Endothelial cell of umbilical vein (primary cell): ENCODE measurements around the gene MEF2A. TPM values are rescaled to one million over a fixed set of nuclear protein-coding genes. Genes with fewer than 3 reads are reported as not detected.

Experiments used
- BruUV-seq: library from RNA; stranded (reverse); fragments of 400-500 nt; replicated peaks from 2 replicates; lab custom pipeline; 2021; lab: Mats Ljungman, UMichigan
- CTCF ChIA-PET: fragments of 300-600, 350-600 bp; sonication (Branson Sonifier 250); formaldehyde crosslinking; loops from one replicate; lab custom pipeline; 2021; ENCODE audit warnings: antibody characterized with exemption, inconsistent platforms; lab: Charles Lee
- POLR2A ChIA-PET: fragments of 300-600, 350-600 bp; sonication (Branson Sonifier 250); formaldehyde crosslinking; loops from one replicate; lab custom pipeline; 2021; ENCODE audit warnings: antibody characterized with exemption, inconsistent platforms; lab: Charles Lee
- DNase-seq: peaks from one replicate; pipeline ENCODE4 v3.0.0-alpha.2; 2011; ENCODE audit warnings: low read depth, low spot score
- FAIRE-seq: peaks from 2 replicates; lab custom pipeline; 2011; peaks lifted over from hg19 to GRCh38; lab: Jason Lieb, UNC
- H2AFZ ChIP-seq: 2 replicates; pipeline ENCODE4 v1.6.0; 2012; ENCODE audit warnings: low read depth, low read length, control low read depth, inconsistent platforms
- H3K27ac ChIP-seq: 2 replicates; pipeline ENCODE4 v1.5.1; 2011; ENCODE audit warnings: low read depth, mild to moderate bottlenecking, control low read depth, low read length, moderate library complexity; ENCODE audit not compliant: insufficient read depth
- H3K27me3 ChIP-seq, 2 experiments: 2 replicates each; pipeline versions ENCODE4 v1.6.0 to v1.6.1; 2011; ENCODE audit warnings: low read length in 2 of 2, mixed read lengths in 1 of 2; ENCODE audit not compliant: control insufficient read depth in 2 of 2, insufficient read depth in 2 of 2
- H3K36me3 ChIP-seq, 2 experiments: 2 replicates in 1 of 2; 3 replicates in 1 of 2; pipeline ENCODE4 v1.5.1; 2011; ENCODE audit warnings: low read length in 2 of 2, mild to moderate bottlenecking in 1 of 2, moderate library complexity in 1 of 2; ENCODE audit not compliant: control insufficient read depth in 2 of 2, insufficient read depth in 2 of 2; ENCODE audit errors: extremely low read depth in 1 of 2
- H3K4me1 ChIP-seq: 3 replicates; pipeline ENCODE4 v1.5.1; 2011; ENCODE audit warnings: mild to moderate bottlenecking, low read length; ENCODE audit not compliant: control insufficient read depth, insufficient read depth; ENCODE audit errors: extremely low read depth
- H3K4me2 ChIP-seq: 2 replicates; pipeline ENCODE4 v1.6.1; 2011; ENCODE audit warnings: low read length, control low read depth, mixed read lengths; ENCODE audit not compliant: insufficient read depth
- H3K4me3 ChIP-seq, 3 experiments: fragments of 200-600 bp in 1 of 3; sonication (generic), shearing (Covaris generic) in 1 of 3; replicated peaks in 1 of 3; 2 replicates each; pipeline ENCODE4 v1.5.1; 2011 to 2016; ENCODE audit warnings: control low read depth in 3 of 3, low read length in 3 of 3, mild to moderate bottlenecking in 2 of 3, inconsistent platforms in 1 of 3, low read depth in 1 of 3, moderate library complexity in 1 of 3; ENCODE audit not compliant: insufficient read depth in 1 of 3
- H3K79me2 ChIP-seq: 2 replicates; pipeline ENCODE4 v1.6.0; 2012; ENCODE audit warnings: low read length, inconsistent platforms; ENCODE audit not compliant: control insufficient read depth, insufficient read depth
- H3K9ac ChIP-seq: replicated peaks from 2 replicates; pipeline ENCODE3; 2011; ENCODE audit warnings: low read length, control low read depth; ENCODE audit not compliant: insufficient read depth; ENCODE audit errors: extremely low read depth
- H3K9me1 ChIP-seq: replicated peaks from 3 replicates; pipeline ENCODE4 v1.6.0; 2011; ENCODE audit warnings: mild to moderate bottlenecking, low read length; ENCODE audit not compliant: control insufficient read depth, insufficient read depth; ENCODE audit errors: extremely low read depth
- H3K9me3 ChIP-seq: replicated peaks from 2 replicates; pipeline ENCODE4 v1.5.1; 2012; ENCODE audit warnings: low read length, inconsistent platforms; ENCODE audit not compliant: control insufficient read depth, insufficient read depth
- H4K20me1 ChIP-seq: replicated peaks from 2 replicates; pipeline ENCODE3; 2011; ENCODE audit warnings: mild to moderate bottlenecking, low read length; ENCODE audit not compliant: control insufficient read depth, insufficient read depth; ENCODE audit errors: extremely low read depth
- EZH2 ChIP-seq: IDR thresholded peaks from 2 replicates; pipeline ENCODE4 v1.6.1; 2012; ENCODE audit warnings: borderline replicate concordance, low read depth, mild to moderate bottlenecking, moderate library complexity, low read length, inconsistent platforms; ENCODE audit not compliant: severe bottlenecking
- FOS ChIP-seq: IDR thresholded peaks from 2 replicates; pipeline ENCODE4 v1.6.1; 2011; ENCODE audit warnings: mild to moderate bottlenecking, low read length, moderate library complexity, borderline replicate concordance; ENCODE audit not compliant: insufficient read depth
- GATA2 ChIP-seq: IDR thresholded peaks from 2 replicates; pipeline ENCODE4 v1.7.0; 2011; ENCODE audit warnings: low read depth, mild to moderate bottlenecking, moderate library complexity, mixed read lengths, low read length; ENCODE audit not compliant: insufficient read length, insufficient read depth
- JUN ChIP-seq: IDR thresholded peaks from 2 replicates; pipeline ENCODE4 v1.6.1; 2011; ENCODE audit warnings: borderline replicate concordance, low read depth; ENCODE audit not compliant: insufficient read length, insufficient read depth
- MYC ChIP-seq: IDR thresholded peaks from one replicate; pipeline ENCODE4 v1.6.1; 2011; ENCODE audit warnings: mild to moderate bottlenecking, low read depth, low read length
- POLR2A ChIP-seq: IDR thresholded peaks from 2 replicates; pipeline ENCODE4 v1.6.1; 2012; ENCODE audit warnings: low read depth, mild to moderate bottlenecking, control low read depth, low read length
- POLR2AphosphoS5 ChIP-seq: IDR thresholded peaks from 2 replicates; pipeline ENCODE4 v1.6.1; 2012; ENCODE audit warnings: low read depth, mild to moderate bottlenecking, control low read depth, low read length, moderate library complexity; ENCODE audit not compliant: insufficient read depth
- dilution Hi-C: fragments of 300-500 bp; cut with MboI; formaldehyde crosslinking; loops from one replicate; pipeline ENCODE4 v1.15.0; 2019; ENCODE audit warnings: low sequenced_read_pairs; ENCODE audit not compliant: extremely low pct_ligation_motif_present
- intact Hi-C: fragments of 100-400 bp; cut with micrococcal nuclease; formaldehyde crosslinking; loops from one replicate; pipeline ENCODE4 v1.10.0; 2022
- polyA plus RNA-seq, 4 experiments: library from polyadenylated mRNA; depleted of rRNA in 3 of 4; stranded (reverse) in 3 of 4; unstranded in 1 of 4; fragments of >200 nt; gene quantifications; 2 replicates each; pipeline versions ENCODE4 v1.2.1 to v1.2.3, GENCODE V29; 2011 to 2012; ENCODE audit warnings: missing spikeins in 1 of 4
- total RNA-seq: library from RNA; stranded (reverse); gene quantifications from 2 replicates; pipeline ENCODE4 v1.2.3, GENCODE V29; 2021
- TF ChIP-seq, protein P1 (sequence below), 2 donors: IDR thresholded peaks; 1 replicate in 1 of 2; 2 replicates in 1 of 2; pipeline ENCODE4 v1.5.1; 2011; ENCODE audit warnings: low read length in 2 of 2, mild to moderate bottlenecking in 2 of 2, moderate library complexity in 2 of 2, control low read depth in 1 of 2, inconsistent platforms in 1 of 2, low read depth in 1 of 2; ENCODE audit not compliant: insufficient read depth in 1 of 2; ENCODE audit errors: extremely low read depth in 1 of 2
- TF ChIP-seq, protein P2 (sequence below): IDR thresholded peaks from 2 replicates; pipeline ENCODE4 v1.6.1; 2011; ENCODE audit not compliant: insufficient read depth, insufficient read length

The MEF2A gene
- total and polyA plus RNA-seq, 2 donors (not counting 3 experiments of a cell fraction or from before 2014, with no cell fraction given): 38.0 to 45.3 TPM

DNA sequence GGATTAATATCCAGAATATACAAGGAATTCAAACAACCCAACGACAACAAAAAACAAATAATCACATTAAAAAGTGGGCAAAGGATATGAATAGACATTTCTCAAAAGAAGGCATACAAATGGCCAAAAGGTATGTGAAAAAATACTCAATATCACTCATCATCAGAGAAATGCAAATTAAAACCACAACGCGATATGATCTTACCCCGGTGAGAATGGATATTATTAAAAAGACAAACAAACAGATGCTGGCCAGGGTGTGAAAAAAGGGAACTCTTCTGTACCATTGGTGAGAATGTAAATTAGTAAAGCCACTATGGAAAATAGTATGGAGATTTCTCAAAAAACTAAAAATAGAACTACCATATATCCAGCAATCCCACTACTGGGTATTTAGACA, 43.5 kb upstream of the MEF2A start:
- no peaks in the 10 kb centered on the region for H3K79me2 ChIP-seq
- no peak overlapping the region for H3K4me2 ChIP-seq
- H3K9ac ChIP-seq: no peak overlapping the region
- no TSS peak for BruUV-seq
- H2AFZ ChIP-seq: no peak overlapping the region
- CTCF ChIA-PET: no interaction called here
- H4K20me1 ChIP-seq: no peaks in the 10 kb centered on the region
- H3K4me3 ChIP-seq: no peak overlapping the region
- DNase-seq (no peak), FAIRE-seq (no peak)
- H3K27ac ChIP-seq: no peak overlapping the region
- no peaks in the 10 kb centered on the region for H3K9me3 ChIP-seq
- POLR2A ChIA-PET: no interaction called here
- H3K4me1 ChIP-seq: no peaks in the 10 kb centered on the region
- H3K9me1 ChIP-seq: no peaks in the 10 kb centered on the region
- H3K27me3 ChIP-seq: no peaks in the 10 kb centered on the region
- H3K36me3 ChIP-seq: no peaks in the 10 kb centered on the region
- TF ChIP-seq POLR2A (no peak), MYC (no peak), FOS (no peak), GATA2 (no peak), EZH2 (no peak), JUN (no peak), POLR2AphosphoS5 (no peak)
- TF ChIP-seq, protein P1, sequence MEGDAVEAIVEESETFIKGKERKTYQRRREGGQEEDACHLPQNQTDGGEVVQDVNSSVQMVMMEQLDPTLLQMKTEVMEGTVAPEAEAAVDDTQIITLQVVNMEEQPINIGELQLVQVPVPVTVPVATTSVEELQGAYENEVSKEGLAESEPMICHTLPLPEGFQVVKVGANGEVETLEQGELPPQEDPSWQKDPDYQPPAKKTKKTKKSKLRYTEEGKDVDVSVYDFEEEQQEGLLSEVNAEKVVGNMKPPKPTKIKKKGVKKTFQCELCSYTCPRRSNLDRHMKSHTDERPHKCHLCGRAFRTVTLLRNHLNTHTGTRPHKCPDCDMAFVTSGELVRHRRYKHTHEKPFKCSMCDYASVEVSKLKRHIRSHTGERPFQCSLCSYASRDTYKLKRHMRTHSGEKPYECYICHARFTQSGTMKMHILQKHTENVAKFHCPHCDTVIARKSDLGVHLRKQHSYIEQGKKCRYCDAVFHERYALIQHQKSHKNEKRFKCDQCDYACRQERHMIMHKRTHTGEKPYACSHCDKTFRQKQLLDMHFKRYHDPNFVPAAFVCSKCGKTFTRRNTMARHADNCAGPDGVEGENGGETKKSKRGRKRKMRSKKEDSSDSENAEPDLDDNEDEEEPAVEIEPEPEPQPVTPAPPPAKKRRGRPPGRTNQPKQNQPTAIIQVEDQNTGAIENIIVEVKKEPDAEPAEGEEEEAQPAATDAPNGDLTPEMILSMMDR (IDR thresholded peaks at IDR 0.05; ENCODE audit: extremely low read depth in 1 of 2, insufficient read depth in 1 of 2, low read depth in 1 of 2, low read length in 2 of 2): no peak
- TF ChIP-seq, protein P2, sequence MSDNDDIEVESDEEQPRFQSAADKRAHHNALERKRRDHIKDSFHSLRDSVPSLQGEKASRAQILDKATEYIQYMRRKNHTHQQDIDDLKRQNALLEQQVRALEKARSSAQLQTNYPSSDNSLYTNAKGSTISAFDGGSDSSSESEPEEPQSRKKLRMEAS: no peak
- dilution Hi-C loops: no loop called here
- intact Hi-C loops: no loop called here
